CD14-positive monocyte (primary cell): ENCODE measurements around the gene NUP214. TPM values are rescaled to one million over a fixed set of nuclear protein-coding genes. Genes with fewer than 3 reads are reported as not detected.

Source experiments
- DNase-seq, 3 donors: peaks; one replicate each; pipeline ENCODE4 v3.0.0-alpha.2; 2011 to 2022
- H2AFZ ChIP-seq: 2 replicates; pipeline ENCODE4 v1.6.0; 2012; ENCODE audit warnings: mild to moderate bottlenecking, low read depth, low read length, inconsistent platforms; ENCODE audit not compliant: insufficient read depth, poor library complexity, severe bottlenecking
- H3K27ac ChIP-seq, 2 donors: 1 replicate in 1 of 2; 2 replicates in 1 of 2; pipeline ENCODE4 v1.5.1; 2012 to 2013; ENCODE audit warnings: low read length in 2 of 2, control low read depth in 1 of 2, inconsistent platforms in 1 of 2, low read depth in 1 of 2, mild to moderate bottlenecking in 1 of 2
- H3K27me3 ChIP-seq, 2 donors: one replicate each; pipeline versions ENCODE4 v1.6.0 to v1.6.1; 2011 to 2013; ENCODE audit warnings: low read length in 2 of 2; ENCODE audit not compliant: control insufficient read depth in 2 of 2, insufficient read depth in 2 of 2
- H3K36me3 ChIP-seq, 2 donors: replicated peaks in 1 of 2; 1 replicate in 1 of 2; 2 replicates in 1 of 2; pipeline versions ENCODE4 v1.5.1 to v1.6.1; 2012 to 2013; ENCODE audit warnings: low read length in 2 of 2, control low read depth in 1 of 2, inconsistent platforms in 1 of 2, mild to moderate bottlenecking in 1 of 2; ENCODE audit not compliant: insufficient read depth in 2 of 2, control insufficient read depth in 1 of 2
- H3K4me1 ChIP-seq, 2 donors: 1 replicate in 1 of 2; 2 replicates in 1 of 2; pipeline versions ENCODE4 v1.5.1 to v1.6.1; 2012 to 2013; ENCODE audit warnings: low read length in 2 of 2, control low read depth in 1 of 2, inconsistent platforms in 1 of 2, mild to moderate bottlenecking in 1 of 2, moderate library complexity in 1 of 2; ENCODE audit not compliant: insufficient read depth in 2 of 2, control insufficient read depth in 1 of 2
- H3K4me2 ChIP-seq: replicated peaks from 2 replicates; pipeline ENCODE3; 2012; ENCODE audit warnings: low read length, moderate library complexity, mild to moderate bottlenecking; ENCODE audit not compliant: poor library complexity, severe bottlenecking; ENCODE audit errors: extremely low read depth
- H3K4me3 ChIP-seq, 3 experiments: fragments of 200-600 bp in 1 of 3; sonication (generic) in 1 of 3; replicated peaks in 1 of 3; 1 replicate in 2 of 3; 2 replicates in 1 of 3; pipeline ENCODE4 v1.5.1; 2011 to 2013; ENCODE audit warnings: low read length in 3 of 3, mild to moderate bottlenecking in 3 of 3, control low read depth in 2 of 3, low read depth in 2 of 3, inconsistent platforms in 1 of 3, moderate library complexity in 1 of 3
- H3K79me2 ChIP-seq: 2 replicates; pipeline ENCODE4 v1.6.0; 2012; ENCODE audit warnings: mild to moderate bottlenecking, control low read depth, inconsistent platforms, low read length, moderate library complexity; ENCODE audit not compliant: insufficient read depth
- H3K9ac ChIP-seq: 2 replicates; pipeline ENCODE4 v1.6.0; 2017; ENCODE audit warnings: low read length, mild to moderate bottlenecking; ENCODE audit not compliant: insufficient read depth, poor library complexity, severe bottlenecking
- H3K9me3 ChIP-seq, 2 donors: replicated peaks in 1 of 2; 1 replicate in 1 of 2; 2 replicates in 1 of 2; pipeline versions ENCODE4 v1.5.1 to v1.6.1; 2012 to 2013; ENCODE audit warnings: low read length in 2 of 2, control low read depth in 1 of 2; ENCODE audit not compliant: control insufficient read depth in 1 of 2, insufficient read depth in 1 of 2
- H4K20me1 ChIP-seq: 2 replicates; pipeline ENCODE4 v1.6.0; 2012; ENCODE audit warnings: mild to moderate bottlenecking, low read length, control low read depth, moderate library complexity; ENCODE audit not compliant: insufficient read depth
- H3K27ac Mint-ChIP-seq, 7 donors: one replicate each; pipeline ENCODE4 v1.8.0; 2020; ENCODE audit warnings: mild to moderate bottlenecking in 7 of 7, mixed read lengths in 7 of 7, moderate library complexity in 6 of 7, inconsistent platforms in 2 of 7
- H3K27me3 Mint-ChIP-seq, 3 donors: one replicate each; pipeline ENCODE4 v1.8.0; 2021 to 2022; ENCODE audit warnings: low read depth in 3 of 3, mild to moderate bottlenecking in 3 of 3, mixed read lengths in 3 of 3, moderate library complexity in 3 of 3, inconsistent platforms in 1 of 3
- H3K36me3 Mint-ChIP-seq, 2 donors: one replicate each; pipeline ENCODE4 v1.8.0; 2020; ENCODE audit warnings: mixed read lengths in 2 of 2, inconsistent platforms in 1 of 2, mild to moderate bottlenecking in 1 of 2
- H3K4me1 Mint-ChIP-seq: one replicate; pipeline ENCODE4 v1.8.0; 2020; ENCODE audit warnings: mild to moderate bottlenecking, mixed read lengths
- H3K4me3 Mint-ChIP-seq, 2 donors: one replicate each; pipeline ENCODE4 v1.8.0; 2020; ENCODE audit warnings: mild to moderate bottlenecking in 2 of 2, mixed read lengths in 2 of 2, moderate library complexity in 1 of 2
- H3K9me3 Mint-ChIP-seq, 7 donors: one replicate each; pipeline ENCODE4 v1.8.0; 2020 to 2022; ENCODE audit warnings: mixed read lengths in 7 of 7, mild to moderate bottlenecking in 6 of 7, moderate library complexity in 6 of 7, inconsistent platforms in 2 of 7
- CTCF ChIP-seq: fragments of 200-600 bp; IDR thresholded peaks from one replicate; pipeline ENCODE4 v1.8.0; 2022; ENCODE audit warnings: antibody characterized with exemption, mild to moderate bottlenecking
- WGBS: methylation state at CpG from one replicate; pipeline ENCODE4 v1.1.5; 2013; ENCODE audit warnings: missing lambda C conversion rate; ENCODE audit not compliant: insufficient coverage; 5-methylcytosine and 5-hydroxymethylcytosine counted together
- intact Hi-C, 2 donors: fragments of 100-400 bp; cut with micrococcal nuclease; formaldehyde crosslinking; loops; one replicate each; pipeline versions ENCODE4 v1.15.0 to v1.15.1; 2023
- polyA plus RNA-seq, 3 donors: library from polyadenylated mRNA; depleted of rRNA in 1 of 3; unstranded in 2 of 3; stranded (reverse) in 1 of 3; fragments of 300-500 nt in 2 of 3; fragments of >200 nt in 1 of 3; fragmentation: Illumina TruSeq in 2 of 3; gene quantifications; 1 replicate in 2 of 3; 2 replicates in 1 of 3; pipeline ENCODE4 v1.2.3, GENCODE V29; 2012 to 2021

The NUP214 gene
- polyA plus RNA-seq, 3 donors: 94.9 to 329 (median 214) TPM

- H3K9me3 Mint-ChIP-seq: no peaks in the 10 kb centered on the region
- Histone ChIP-seq H3K27ac (no peak overlapping the region), H4K20me1 (no peaks in the 10 kb centered on the region), H3K4me2 (no peak overlapping the region), H2AFZ (no peak overlapping the region), H3K36me3 (no peaks in the 10 kb centered on the region), H3K9ac (no peak overlapping the region), H3K4me3 (no peak overlapping the region), H3K27me3 (no peaks in the 10 kb centered on the region), H3K9me3 (no peaks in the 10 kb centered on the region), H3K4me1 (no peaks in the 10 kb centered on the region), H3K79me2 (no peaks in the 10 kb centered on the region)
- peaks cover 2 to 4% (median 3%) of the 10 kb centered on the region in 3 donors for H3K27me3 Mint-ChIP-seq
- H3K4me1 Mint-ChIP-seq: no peaks in the 10 kb centered on the region
- 83% methylated on average over 8 of the region's 8 CpGs for WGBS
- no peak overlapping the region for H3K4me3 Mint-ChIP-seq
- no peak overlapping the region for H3K27ac Mint-ChIP-seq
- no peak for TF ChIP-seq CTCF
- intact Hi-C loops: no loop called here
- no peak for DNase-seq
- H3K36me3 Mint-ChIP-seq: no peaks in the 10 kb centered on the region
Observed at GRCh38 chr9:131107760-131108159, 17.6 kb upstream of the NUP214 start.

GRCh38 chr9:131111186-131111853, 14.1 kb upstream of the NUP214 start:
- H3K36me3 Mint-ChIP-seq: no peaks in the 10 kb centered on the region
- H4K20me1 ChIP-seq: no peaks in the 10 kb centered on the region
- WGBS: 86% methylated on average over 4 of the region's 10 CpGs
- no peaks in the 10 kb centered on the region for H3K27me3 ChIP-seq
- TF ChIP-seq CTCF: no peak
- no peaks in the 10 kb centered on the region for H3K79me2 ChIP-seq
- no peak overlapping the region for H3K4me2 ChIP-seq
- H3K4me1 Mint-ChIP-seq: no peaks in the 10 kb centered on the region
- no peak overlapping the region for H2AFZ ChIP-seq
- intact Hi-C loops: no loop called here
- peaks cover 2 to 4% (median 2%) of the 10 kb centered on the region in 3 donors for H3K27me3 Mint-ChIP-seq
- no peaks in the 10 kb centered on the region for H3K4me1 ChIP-seq
- DNase-seq: no peak
- H3K9me3 Mint-ChIP-seq: no peaks in the 10 kb centered on the region
- H3K36me3 ChIP-seq: no peaks in the 10 kb centered on the region
- H3K4me3 Mint-ChIP-seq: no peak overlapping the region
- H3K9me3 ChIP-seq: no peaks in the 10 kb centered on the region
- no peak overlapping the region for H3K27ac ChIP-seq
- H3K27ac Mint-ChIP-seq: no peak overlapping the region
- H3K4me3 ChIP-seq: no peak overlapping the region
- H3K9ac ChIP-seq: no peak overlapping the region
